IMR-90 (cell line): ENCODE data around the gene ADIRF. TPM values are rescaled to one million over a fixed set of nuclear protein-coding genes. Genes with fewer than 3 reads are reported as not detected.

ENCODE experiments used
- ATAC-seq: fragments of 200-7000 bp; cut with Tn5 transposase; 2 replicates; pipeline ENCODE4 v1.9.1; 2020; ENCODE audit warnings: low read depth, mild to moderate bottlenecking, moderate library complexity
- BruUV-seq: library from RNA; stranded (reverse); fragments of 400-500 nt; replicated peaks from 2 replicates; lab custom pipeline; 2021; lab: Mats Ljungman, UMichigan
- CTCF ChIA-PET: fragments of 300-600 bp; formaldehyde crosslinking; extraction: SDS; loops from one replicate; lab custom pipeline; 2021; ENCODE audit warnings: antibody characterized with exemption; lab: Yijun Ruan, JAX
- POLR2A ChIA-PET: fragments of 300-600 bp; sonication (Branson Sonifier 250); formaldehyde crosslinking; loops from one replicate; lab custom pipeline; 2022; ENCODE audit warnings: antibody characterized with exemption; ENCODE audit not compliant: unreplicated experiment; lab: Charles Lee
- DNase-seq: peaks from one replicate; pipeline ENCODE4 v3.0.0; 2013
- H2AFZ ChIP-seq: replicated peaks from 2 replicates; pipeline ENCODE3; 2013; ENCODE audit warnings: low read length, mild to moderate bottlenecking; ENCODE audit not compliant: poor library complexity
- H2AK5ac ChIP-seq: 2 replicates; pipeline ENCODE4 v1.6.1; 2013; ENCODE audit warnings: low read depth, low read length, inconsistent platforms
- H2AK9ac ChIP-seq: replicated peaks from 2 replicates; pipeline ENCODE3; 2013; ENCODE audit warnings: mild to moderate bottlenecking, low read depth, low read length, moderate library complexity; ENCODE audit not compliant: poor library complexity
- H2BK120ac ChIP-seq: 2 replicates; pipeline ENCODE4 v1.6.1; 2013; ENCODE audit warnings: low read depth, low read length, inconsistent platforms
- H2BK15ac ChIP-seq: 3 replicates; pipeline ENCODE4 v1.6.1; 2013; ENCODE audit warnings: low read depth, low read length, inconsistent platforms
- H2BK20ac ChIP-seq: 2 replicates; pipeline ENCODE4 v1.6.1; 2013; ENCODE audit warnings: low read depth, mild to moderate bottlenecking, inconsistent platforms, low read length, moderate library complexity
- H2BK5ac ChIP-seq: 2 replicates; pipeline ENCODE4 v1.6.1; 2013; ENCODE audit warnings: mild to moderate bottlenecking, low read depth, low read length, inconsistent platforms; ENCODE audit not compliant: poor library complexity, severe bottlenecking
- H3K14ac ChIP-seq: replicated peaks from 2 replicates; pipeline ENCODE4 v1.6.1; 2013; ENCODE audit warnings: low read depth, low read length, inconsistent platforms
- H3K18ac ChIP-seq: 2 replicates; pipeline ENCODE4 v1.6.1; 2013; ENCODE audit warnings: low read depth, low read length, control low read depth
- H3K23ac ChIP-seq: 2 replicates; pipeline ENCODE4 v1.6.1; 2013; ENCODE audit warnings: low read depth, low read length, inconsistent platforms
- H3K27ac ChIP-seq: 2 replicates; pipeline ENCODE4 v1.5.1; 2013; ENCODE audit warnings: mild to moderate bottlenecking, control low read depth, low read length; ENCODE audit not compliant: insufficient read depth
- H3K27me3 ChIP-seq: 2 replicates; pipeline ENCODE4 v1.6.1; 2013; ENCODE audit warnings: low read length; ENCODE audit not compliant: control insufficient read depth, insufficient read depth
- H3K36me3 ChIP-seq: 2 replicates; pipeline ENCODE4 v1.6.1; 2013; ENCODE audit warnings: low read length, mixed read lengths; ENCODE audit not compliant: control insufficient read depth, insufficient read depth
- H3K4ac ChIP-seq: 2 replicates; pipeline ENCODE4 v1.6.1; 2013; ENCODE audit warnings: low read depth, low read length, inconsistent platforms
- H3K4me1 ChIP-seq: 2 replicates; pipeline ENCODE4 v1.6.1; 2013; ENCODE audit warnings: low read length, mixed read lengths; ENCODE audit not compliant: control insufficient read depth, insufficient read depth
- H3K4me2 ChIP-seq: 2 replicates; pipeline ENCODE4 v1.6.1; 2013; ENCODE audit warnings: low read depth, mild to moderate bottlenecking, control low read depth, low read length, moderate library complexity
- H3K4me3 ChIP-seq: 2 replicates; pipeline ENCODE4 v1.5.1; 2013; ENCODE audit warnings: low read depth, mild to moderate bottlenecking, control low read depth, low read length, moderate library complexity; ENCODE audit not compliant: insufficient read depth
- H3K56ac ChIP-seq: 2 replicates; pipeline ENCODE4 v1.6.1; 2013; ENCODE audit warnings: low read length, inconsistent platforms; ENCODE audit not compliant: insufficient read depth; ENCODE audit errors: extremely low read depth
- H3K79me1 ChIP-seq, 2 experiments: 2 replicates each; pipeline ENCODE4 v1.6.1; 2013; ENCODE audit warnings: low read length in 2 of 2, inconsistent platforms in 1 of 2, low read depth in 1 of 2
- H3K9ac ChIP-seq: 2 replicates; pipeline ENCODE4 v1.6.1; 2013; ENCODE audit warnings: low read depth, low read length, control low read depth
- H3K9me1 ChIP-seq: 2 replicates; pipeline ENCODE4 v1.6.1; 2013; ENCODE audit warnings: low read length, inconsistent platforms; ENCODE audit not compliant: insufficient read depth
- H3K9me3 ChIP-seq: 2 replicates; pipeline ENCODE4 v1.6.1; 2013; ENCODE audit warnings: low read length; ENCODE audit not compliant: control insufficient read depth, insufficient read depth
- H4K20me1 ChIP-seq: 2 replicates; pipeline ENCODE4 v1.6.1; 2013; ENCODE audit warnings: low read length, inconsistent platforms; ENCODE audit not compliant: insufficient read depth
- H4K5ac ChIP-seq: 2 replicates; pipeline ENCODE4 v1.6.1; 2013; ENCODE audit warnings: mild to moderate bottlenecking, low read depth, low read length, control low read depth
- H4K8ac ChIP-seq, 2 experiments: 2 replicates each; pipeline ENCODE4 v1.6.1; 2013; ENCODE audit warnings: low read depth in 2 of 2, low read length in 2 of 2, control low read depth in 1 of 2, inconsistent platforms in 1 of 2
- H4K91ac ChIP-seq: 2 replicates; pipeline ENCODE4 v1.6.1; 2013; ENCODE audit warnings: low read depth, low read length, inconsistent platforms; ENCODE audit not compliant: insufficient read depth
- BHLHE40 ChIP-seq: fragments of 150-350 bp; IDR thresholded peaks from 2 replicates; pipeline ENCODE4 v1.6.1; 2016; ENCODE audit warnings: mild to moderate bottlenecking, low read depth, low read length
- CEBPB ChIP-seq: IDR thresholded peaks from 2 replicates; pipeline ENCODE4 v1.6.1; 2012; ENCODE audit warnings: low read depth, low read length, improper control_type of control experiment
- CHD1 ChIP-seq: IDR thresholded peaks from 2 replicates; pipeline ENCODE4 v1.6.1; 2012; ENCODE audit warnings: low read depth, low read length, improper control_type of control experiment
- MAFK ChIP-seq: IDR thresholded peaks from 2 replicates; pipeline ENCODE4 v1.6.1; 2012; ENCODE audit warnings: low read depth, low read length, improper control_type of control experiment
- MXI1 ChIP-seq: IDR thresholded peaks from 2 replicates; pipeline ENCODE4 v1.6.1; 2012; ENCODE audit warnings: low read depth, mild to moderate bottlenecking, low read length, moderate library complexity, borderline replicate concordance
- POLR2A ChIP-seq: IDR thresholded peaks from 2 replicates; pipeline ENCODE4 v1.6.1; 2012; ENCODE audit warnings: mild to moderate bottlenecking, low read depth, low read length
- RCOR1 ChIP-seq: IDR thresholded peaks from 2 replicates; pipeline ENCODE4 v1.6.1; 2012; ENCODE audit warnings: mild to moderate bottlenecking, low read length, improper control_type of control experiment; ENCODE audit not compliant: insufficient replicate concordance
- RFX5 ChIP-seq: IDR thresholded peaks from 2 replicates; pipeline ENCODE4 v1.8.0; 2012; ENCODE audit warnings: low read depth, mild to moderate bottlenecking, low read length, moderate library complexity
- WGBS, 2 experiments: methylation state at CpG; one replicate each; pipeline versions ENCODE4 v1.1.5 to v1.1.7; 2013; ENCODE audit warnings: missing lambda C conversion rate in 2 of 2; ENCODE audit not compliant: insufficient read length in 1 of 2; ENCODE audit errors: extremely low coverage in 2 of 2; 5-methylcytosine and 5-hydroxymethylcytosine counted together
- dilution Hi-C: fragments of 300-500 bp; cut with HindIII; formaldehyde crosslinking; loops from one replicate; pipeline ENCODE4 v1.14.3; 2018; ENCODE audit warnings: low sequenced_read_pairs; ENCODE audit not compliant: unreplicated experiment
- in situ Hi-C: fragments of 300-500 bp; cut with MboI; formaldehyde crosslinking; loops from 3 replicates; pipeline ENCODE4 v1.14.3; 2019; ENCODE audit warnings: low sequenced_read_pairs, inconsistent platforms, mixed read lengths
- intact Hi-C: fragments of 100-400 bp; cut with micrococcal nuclease; formaldehyde crosslinking; loops from 2 replicates; pipeline ENCODE4 v1.10.0; 2022
- polyA plus RNA-seq, 3 experiments: library from polyadenylated mRNA; depleted of rRNA; stranded (reverse); fragments of >200 nt; gene quantifications; 2 replicates each; pipeline ENCODE4 v1.2.3, GENCODE V29; 2012; ENCODE audit warnings: low replicate concordance in 1 of 3
- total RNA-seq: library from RNA; depleted of rRNA; stranded (reverse); fragments of >200 nt; gene quantifications from 2 replicates; pipeline ENCODE4 v1.2.3, GENCODE V29; 2012

ADIRF gene
- total and polyA plus RNA-seq, 2 of the 4 experiments (the other 2 are of a cell fraction) = 2.3 to 7.2 TPM

DNA sequence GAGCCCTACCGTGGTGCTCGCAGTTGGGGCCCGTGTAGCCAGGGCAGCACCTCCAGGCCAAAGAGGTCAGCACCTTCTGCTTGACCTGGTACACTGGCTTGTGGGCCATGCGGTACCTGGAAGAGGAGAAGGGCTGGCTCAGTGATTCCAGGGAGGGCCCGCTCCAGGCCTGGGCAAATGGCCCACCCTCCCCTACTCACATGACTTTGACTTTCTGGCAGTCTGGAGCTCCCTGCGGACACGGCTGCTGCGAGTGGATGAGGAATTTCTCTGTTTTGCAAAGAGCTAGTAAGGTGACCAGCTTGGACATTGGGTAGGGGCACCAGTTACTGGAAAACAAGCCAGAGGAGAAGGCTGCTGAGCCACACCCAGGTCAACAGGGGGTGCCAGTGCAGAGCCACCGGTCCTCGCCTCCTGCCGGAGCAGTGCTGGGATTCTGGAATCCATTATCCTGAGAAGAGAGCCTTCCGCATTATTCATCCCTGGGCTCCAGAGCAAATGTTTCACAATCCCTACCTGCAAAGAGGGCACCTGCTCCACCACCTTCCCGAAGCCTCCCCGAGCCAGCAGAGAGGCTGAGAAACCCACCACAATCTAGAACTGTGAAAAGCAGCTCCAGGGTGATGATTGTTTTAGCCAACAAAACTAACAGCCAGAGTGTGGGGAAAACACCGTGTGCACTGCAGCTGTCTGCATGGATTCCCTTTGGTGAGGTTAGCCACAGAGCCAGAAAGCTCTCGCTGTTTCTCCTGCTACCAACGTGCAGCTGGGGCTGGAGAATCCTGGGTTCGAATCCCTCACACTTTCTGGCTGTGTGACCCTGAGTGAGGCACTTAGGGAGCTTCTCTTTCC is 22.7 kb upstream of the ADIRF start:
- 56% methylated on average over 3 of the region's 18 CpGs; no CpG with 5 or more reads in 1 of the 2 experiments for WGBS, 2 experiments
- intact Hi-C loops (no loop called here), in situ Hi-C loops (no loop called here), dilution Hi-C loops (no loop called here)
- Histone ChIP-seq H3K4me1 (no peaks in the 10 kb centered on the region), H3K9ac (no peak overlapping the region), H2AK5ac (no peak overlapping the region), H4K8ac (no peak overlapping the region), H3K4ac (no peak overlapping the region), H3K27me3 (peaks cover 14% of the 10 kb centered on the region), H3K4me2 (no peak overlapping the region), H4K20me1 (no peaks in the 10 kb centered on the region), H2AK9ac (no peak overlapping the region), H2BK20ac (no peak overlapping the region), H3K27ac (no peak overlapping the region), H3K18ac (no peak overlapping the region), H3K14ac (no peak overlapping the region), H4K91ac (no peak overlapping the region), H3K36me3 (no peaks in the 10 kb centered on the region), H2AFZ (no peak overlapping the region), H3K79me1 (no peaks in the 10 kb centered on the region), H4K5ac (no peak overlapping the region), H2BK5ac (no peak overlapping the region), H3K4me3 (no peak overlapping the region), H3K23ac (no peak overlapping the region), H2BK120ac (no peak overlapping the region), H2BK15ac (no peak overlapping the region), H3K9me1 (no peaks in the 10 kb centered on the region), H3K56ac (no peak overlapping the region), H3K9me3 (no peaks in the 10 kb centered on the region)
- ChIA-PET POLR2A (no interaction called here), CTCF (no interaction called here)
- no TSS peak for BruUV-seq
- TF ChIP-seq POLR2A (no peak), MAFK (no peak), CEBPB (no peak), CHD1 (no peak), RCOR1 (no peak), MXI1 (no peak), RFX5 (no peak), BHLHE40 (no peak)
- DNase-seq (no peak), ATAC-seq (no peak)
